Vagina (tissue), 2 donors: Measurements from ENCODE around the gene PPP2R3B. TPM values are rescaled to one million over a fixed set of nuclear protein-coding genes. Genes with fewer than 3 reads are reported as not detected.
"Not testable (repeated sequence)": the region's sequence is repeated elsewhere in the genome, so short reads cannot be mapped to it uniquely, and the experiment has no call there.

Source experiments
- DNase-seq, 2 donors: peaks; one replicate each; pipeline ENCODE4 v3.0.0-alpha.2; 2017; ENCODE audit errors: extremely low spot score in 2 of 2
- H3K27ac ChIP-seq: fragments of 200-600 bp; sonication (generic); one replicate; pipeline ENCODE4 v1.5.1; 2019
- H3K27me3 ChIP-seq: fragments of 200-600 bp; sonication (generic); one replicate; pipeline ENCODE4 v1.5.1; 2019
- H3K36me3 ChIP-seq, 2 donors: fragments of 200-600 bp; sonication (generic); one replicate each; pipeline ENCODE4 v1.5.1; 2017 to 2019
- H3K4me1 ChIP-seq: fragments of 200-600 bp; sonication (generic); one replicate; pipeline ENCODE4 v1.5.1; 2019
- H3K4me3 ChIP-seq, 2 donors: fragments of 200-600 bp; sonication (generic); 1 replicate in 1 of 2; 2 replicates in 1 of 2; pipeline ENCODE4 v1.5.1; 2016 to 2019
- H3K9me3 ChIP-seq: fragments of 200-600 bp; sonication (generic); one replicate; pipeline ENCODE4 v1.5.1; 2019
- CTCF ChIP-seq, 3 experiments: fragments of 450-650 bp in 2 of 3; fragments of 200-600 bp in 1 of 3; sonication (generic) in 1 of 3; IDR thresholded peaks; one replicate each; pipeline ENCODE4 v1.5.1; 2017 to 2019; ENCODE audit warnings: antibody characterized with exemption in 3 of 3, mild to moderate bottlenecking in 2 of 3, moderate library complexity in 2 of 3
- POLR2A ChIP-seq, 2 donors: fragments of 450-650 bp; IDR thresholded peaks; one replicate each; pipeline ENCODE4 v1.6.1; 2017; ENCODE audit warnings: antibody characterized with exemption in 2 of 2, mild to moderate bottlenecking in 2 of 2, moderate library complexity in 2 of 2
- POLR2AphosphoS5 ChIP-seq, 2 donors: sonication (generic); formaldehyde crosslinking; IDR thresholded peaks; one replicate each; pipeline ENCODE4 v1.9.0; 2017; ENCODE audit warnings: antibody characterized with exemption in 2 of 2, mild to moderate bottlenecking in 2 of 2, low read depth in 1 of 2; ENCODE audit not compliant: insufficient read depth in 1 of 2
- intact Hi-C: fragments of 100-400 bp; cut with DNase I; formaldehyde crosslinking; loops from one replicate; pipeline ENCODE4 v1.15.1; 2023
- total RNA-seq: library from RNA; depleted of rRNA; stranded (reverse); fragments of >200 nt; gene quantifications from one replicate; pipeline ENCODE4 v1.2.3, GENCODE V29; 2016

PPP2R3B gene
- total RNA-seq, 1 donor from 2014 or later: 28.5 TPM

GRCh38 chrX:329291-329910 lies 57.3 kb downstream of the PPP2R3B start:
- Histone ChIP-seq H3K27ac (no peak overlapping the region), H3K27me3 (no peaks in the 10 kb centered on the region), H3K4me1 (peaks cover 13% of the 10 kb centered on the region), H3K36me3 (peaks cover 0 to 9% of the 10 kb centered on the region in 2 donors), H3K4me3 (no peak overlapping the region), H3K9me3 (no peaks in the 10 kb centered on the region)
- intact Hi-C loops: no loop called here
- TF ChIP-seq CTCF (IDR thresholded peaks at IDR 0.05): no peak
- TF ChIP-seq POLR2A (IDR thresholded peaks at IDR 0.05): no peak
- TF ChIP-seq POLR2AphosphoS5 (IDR thresholded peaks at IDR 0.05; ENCODE audit: insufficient read depth in 1 of 2, low read depth in 1 of 2): no peak
- no peak for DNase-seq

GRCh38 chrX:327660-328126 lies 59.0 kb downstream of the PPP2R3B start:
- no peaks in the 10 kb centered on the region for H3K27me3 ChIP-seq
- no peak for DNase-seq
- no peak for TF ChIP-seq CTCF (IDR thresholded peaks at IDR 0.05)
- no peak for TF ChIP-seq POLR2A (IDR thresholded peaks at IDR 0.05)
- no peak for TF ChIP-seq POLR2AphosphoS5 (IDR thresholded peaks at IDR 0.05; ENCODE audit: insufficient read depth in 1 of 2, low read depth in 1 of 2)

GRCh38 chrX:324664-325063 lies 62.0 kb downstream of the PPP2R3B start:
- not testable (repeated sequence) for DNase-seq

More at GRCh38 chrX:327660-328126, 59.0 kb downstream of the PPP2R3B start:
- Histone ChIP-seq H3K4me1 (peaks cover 13% of the 10 kb centered on the region), H3K9me3 (no peaks in the 10 kb centered on the region), H3K27ac (no peak overlapping the region), H3K4me3 (no peak overlapping the region), H3K36me3 (peaks cover 0 to under 1% of the 10 kb centered on the region in 2 donors)
- intact Hi-C loops: no loop called here

GRCh38 chrX:323721-324628 lies 62.7 kb downstream of the PPP2R3B start:
- Histone ChIP-seq H3K9me3 (no peaks in the 10 kb centered on the region), H3K27me3 (no peaks in the 10 kb centered on the region), H3K36me3 (no peaks in the 10 kb centered on the region), H3K4me1 (peaks cover 15% of the 10 kb centered on the region), H3K27ac (no peak overlapping the region), H3K4me3 (no peak overlapping the region)
- TF ChIP-seq CTCF (IDR thresholded peaks at IDR 0.05): no peak
- TF ChIP-seq POLR2AphosphoS5 (IDR thresholded peaks at IDR 0.05; ENCODE audit: insufficient read depth in 1 of 2, low read depth in 1 of 2): no peak
- TF ChIP-seq POLR2A (IDR thresholded peaks at IDR 0.05): no peak
- intact Hi-C loops: no loop called here
- DNase-seq: no peak

More at GRCh38 chrX:324664-325063, 62.0 kb downstream of the PPP2R3B start:
- H3K4me3 ChIP-seq, intact Hi-C loops, H3K27ac ChIP-seq, H3K9me3 ChIP-seq, H3K27me3 ChIP-seq, H3K36me3 ChIP-seq: not testable (repeated sequence)
- peaks cover 12% of the 10 kb centered on the region for H3K4me1 ChIP-seq

- no peak for DNase-seq
- no peaks in the 10 kb centered on the region for H3K27me3 ChIP-seq
- H3K27ac ChIP-seq: peak overlapping the region; percentile 93
- no peak for TF ChIP-seq POLR2A (IDR thresholded peaks at IDR 0.05)
- no peaks in the 10 kb centered on the region for H3K9me3 ChIP-seq
- intact Hi-C loops: no loop called here
- peaks cover 15% of the 10 kb centered on the region for H3K4me1 ChIP-seq
- H3K36me3 ChIP-seq: peaks cover 0 to under 1% of the 10 kb centered on the region in 2 donors
- H3K4me3 ChIP-seq: peak overlapping the region; percentile 96 to 99
Measured at GRCh38 chrX:320126-320783, 66.5 kb downstream of the PPP2R3B start.
